HEK293 (cell line): ENCODE data around the gene DSCAM.

ENCODE experiments used
- CTCF ChIA-PET: fragments of 350-600 bp; formaldehyde crosslinking; extraction: SDS; loops from one replicate; lab custom pipeline; 2021; ENCODE audit warnings: antibody characterized with exemption; lab: Yijun Ruan, JAX
- POLR2A ChIA-PET: fragments of 300-600 bp; formaldehyde crosslinking; extraction: SDS; loops from one replicate; lab custom pipeline; 2020; ENCODE audit warnings: antibody characterized with exemption, inconsistent platforms; lab: Yijun Ruan, JAX
- H3K27ac ChIP-seq: fragments of 200-500 bp; sonication (Bioruptor generic); 2 replicates; pipeline ENCODE4 v1.5.1; 2014; ENCODE audit warnings: low read depth, low read length, control low read depth, inconsistent platforms; ENCODE audit errors: extremely low read depth
- H3K36me3 ChIP-seq, 2 experiments: fragments of 200-500 bp in 1 of 2; sonication (Bioruptor generic) in 1 of 2; 1 replicate in 1 of 2; 2 replicates in 1 of 2; pipeline ENCODE4 v1.5.1; 2014 to 2017; ENCODE audit warnings: inconsistent platforms in 2 of 2, low read length in 2 of 2; ENCODE audit not compliant: control insufficient read depth in 2 of 2, insufficient read depth in 1 of 2
- H3K4me1 ChIP-seq: fragments of 200-500 bp; sonication (Bioruptor generic); 2 replicates; pipeline ENCODE4 v1.5.1; 2014; ENCODE audit warnings: mild to moderate bottlenecking, low read length, inconsistent platforms; ENCODE audit not compliant: control insufficient read depth, insufficient read depth
- H3K4me3 ChIP-seq: 2 replicates; pipeline ENCODE4 v1.5.1; 2011; ENCODE audit warnings: low read depth, mild to moderate bottlenecking, control low read depth, low read length, moderate library complexity
- H3K9me3 ChIP-seq: fragments of 200-500 bp; sonication (Bioruptor generic); 2 replicates; pipeline ENCODE4 v1.5.1; 2014; ENCODE audit warnings: low read depth, low read length, inconsistent platforms; ENCODE audit not compliant: control insufficient read depth, insufficient read depth
- FEZF1 ChIP-seq: fragments of 450-650 bp; formaldehyde crosslinking; IDR thresholded peaks from 2 replicates; pipeline ENCODE4 v1.5.1; 2016; ENCODE audit warnings: missing biosample characterization, missing genetic modification characterization
- OSR2 ChIP-seq: fragments of 450-650 bp; formaldehyde crosslinking; IDR thresholded peaks from 2 replicates; pipeline ENCODE4 v1.5.1; 2016; ENCODE audit warnings: missing biosample characterization, missing genetic modification characterization
- PBX3 ChIP-seq: sonication (generic); formaldehyde crosslinking; IDR thresholded peaks from 2 replicates; pipeline ENCODE4 v1.8.1; 2022; ENCODE audit warnings: mild to moderate bottlenecking, moderate library complexity, missing genetic modification reagents
- REPIN1 ChIP-seq: fragments of 450-650 bp; formaldehyde crosslinking; IDR thresholded peaks from 2 replicates; pipeline ENCODE4 v1.5.1; 2017; ENCODE audit warnings: missing biosample characterization, missing genetic modification characterization, low read depth
- SP7 ChIP-seq: fragments of 450-650 bp; formaldehyde crosslinking; IDR thresholded peaks from 2 replicates; pipeline ENCODE4 v1.5.1; 2016; ENCODE audit warnings: missing biosample characterization, missing genetic modification characterization
- ZBTB1 ChIP-seq: fragments of 450-650 bp; formaldehyde crosslinking; IDR thresholded peaks from 2 replicates; pipeline ENCODE4 v1.5.1; 2016; ENCODE audit warnings: missing biosample characterization, missing genetic modification characterization
- ZBTB44 ChIP-seq: fragments of 450-650 bp; IDR thresholded peaks from 2 replicates; pipeline ENCODE4 v1.5.1; 2018; ENCODE audit warnings: missing biosample characterization, mild to moderate bottlenecking, missing genetic modification characterization
- ZFP3 ChIP-seq: fragments of 450-650 bp; formaldehyde crosslinking; IDR thresholded peaks from 2 replicates; pipeline ENCODE4 v1.5.1; 2016; ENCODE audit warnings: low read depth, missing biosample characterization, missing genetic modification characterization
- ZNF10 ChIP-seq: fragments of 450-650 bp; formaldehyde crosslinking; IDR thresholded peaks from 2 replicates; pipeline ENCODE4 v1.5.1; 2017; ENCODE audit warnings: missing biosample characterization, missing genetic modification characterization
- ZNF266 ChIP-seq: fragments of 450-650 bp; formaldehyde crosslinking; IDR thresholded peaks from 2 replicates; pipeline ENCODE4 v1.5.1; 2016; ENCODE audit warnings: missing biosample characterization, missing genetic modification characterization, low read depth
- ZNF423 ChIP-seq: fragments of 450-650 bp; formaldehyde crosslinking; IDR thresholded peaks from 2 replicates; pipeline ENCODE4 v1.5.1; 2016; ENCODE audit warnings: missing biosample characterization, missing genetic modification characterization
- ZNF449 ChIP-seq: fragments of 450-650 bp; formaldehyde crosslinking; IDR thresholded peaks from 2 replicates; pipeline ENCODE4 v1.5.1; 2017; ENCODE audit warnings: missing biosample characterization, mild to moderate bottlenecking, missing genetic modification characterization, moderate library complexity
- ZNF473 ChIP-seq: fragments of 450-650 bp; formaldehyde crosslinking; IDR thresholded peaks from 2 replicates; pipeline ENCODE4 v1.5.1; 2017; ENCODE audit warnings: missing biosample characterization, missing genetic modification characterization
- ZNF514 ChIP-seq: fragments of 450-650 bp; formaldehyde crosslinking; IDR thresholded peaks from 2 replicates; pipeline ENCODE4 v1.5.1; 2016; ENCODE audit warnings: missing biosample characterization, missing genetic modification characterization
- ZNF529 ChIP-seq: fragments of 450-650 bp; formaldehyde crosslinking; IDR thresholded peaks from 2 replicates; pipeline ENCODE4 v1.5.1; 2017; ENCODE audit warnings: missing genetic modification characterization, missing biosample characterization; ENCODE audit not compliant: insufficient replicate concordance
- ZNF621 ChIP-seq: fragments of 450-650 bp; formaldehyde crosslinking; IDR thresholded peaks from 2 replicates; pipeline ENCODE4 v1.5.1; 2017; ENCODE audit warnings: missing biosample characterization, missing genetic modification characterization
- ZNF624 ChIP-seq: fragments of 450-650 bp; formaldehyde crosslinking; IDR thresholded peaks from 2 replicates; pipeline ENCODE4 v1.5.1; 2017; ENCODE audit warnings: missing biosample characterization, missing genetic modification characterization
- ZNF645 ChIP-seq: fragments of 450-650 bp; formaldehyde crosslinking; IDR thresholded peaks from 2 replicates; pipeline ENCODE4; 2016; ENCODE audit warnings: missing biosample characterization, missing genetic modification characterization
- ZNF654 ChIP-seq: fragments of 450-650 bp; formaldehyde crosslinking; IDR thresholded peaks from 2 replicates; pipeline ENCODE4 v1.5.1; 2016; ENCODE audit warnings: low read depth, missing biosample characterization, missing genetic modification characterization
- ZNF660 ChIP-seq: fragments of 450-650 bp; IDR thresholded peaks from 2 replicates; pipeline ENCODE4 v1.5.1; 2018; ENCODE audit warnings: missing biosample characterization, mild to moderate bottlenecking, missing genetic modification characterization
- ZNF677 ChIP-seq: fragments of 450-650 bp; IDR thresholded peaks from 2 replicates; pipeline ENCODE4 v1.5.0; 2018; ENCODE audit warnings: missing biosample characterization, mild to moderate bottlenecking, missing genetic modification characterization, moderate library complexity
- ZNF701 ChIP-seq: fragments of 450-650 bp; formaldehyde crosslinking; IDR thresholded peaks from 2 replicates; pipeline ENCODE4 v1.5.1; 2016; ENCODE audit warnings: missing biosample characterization, missing genetic modification characterization
- ZNF830 ChIP-seq: fragments of 450-650 bp; IDR thresholded peaks from 2 replicates; pipeline ENCODE4 v1.5.0; 2018; ENCODE audit warnings: missing biosample characterization, missing genetic modification characterization, low read depth, mild to moderate bottlenecking, moderate library complexity
- ZNF843 ChIP-seq: fragments of 450-650 bp; formaldehyde crosslinking; IDR thresholded peaks from 2 replicates; pipeline ENCODE4 v1.5.1; 2016; ENCODE audit warnings: missing biosample characterization, missing genetic modification characterization
- ZSCAN4 ChIP-seq: fragments of 450-650 bp; formaldehyde crosslinking; IDR thresholded peaks from 2 replicates; pipeline ENCODE4 v1.5.1; 2017; ENCODE audit warnings: missing biosample characterization, missing genetic modification characterization

Gene DSCAM

GRCh38 chr21:40200126-40200525 lies 646.8 kb downstream of the DSCAM start:
- Histone ChIP-seq H3K4me3 (no peak overlapping the region), H3K4me1 (no peaks in the 10 kb centered on the region), H3K36me3 (no peaks in the 10 kb centered on the region), H3K27ac (no peak overlapping the region), H3K9me3 (no peaks in the 10 kb centered on the region)
- CTCF ChIA-PET = no interaction called here
- POLR2A ChIA-PET = no interaction called here
- no peak for TF ChIP-seq ZSCAN4 (tag by site-specific recombination)
- TF ChIP-seq REPIN1 (tag by site-specific recombination) = no peak
- TF ChIP-seq OSR2 (tag by site-specific recombination) = no peak
- no peak for TF ChIP-seq ZNF624 (tag by site-specific recombination)
- no peak for TF ChIP-seq PBX3 (CRISPR knock-in tag)
- no peak for TF ChIP-seq ZNF701
- no peak for TF ChIP-seq ZFP3 (tag by site-specific recombination)
- TF ChIP-seq ZNF473 = no peak
- TF ChIP-seq ZNF449 (tag by site-specific recombination) = no peak
- TF ChIP-seq ZNF843 (tag by site-specific recombination) = no peak
- no peak for TF ChIP-seq ZBTB1 (tag by site-specific recombination)
- TF ChIP-seq ZNF621 (tag by site-specific recombination) = no peak

- ChIA-PET CTCF (interaction anchor here (0.7 to 1.1 kb wide), 2 partner anchors 18 to 553 kb away, joined by 4 read pairs; no protein-coding TSS in a partner anchor), POLR2A (no interaction called here)
- no peaks in the 10 kb centered on the region for H3K36me3 ChIP-seq
- no peaks in the 10 kb centered on the region for H3K4me1 ChIP-seq
- H3K9me3 ChIP-seq = no peaks in the 10 kb centered on the region
- H3K4me3 ChIP-seq = no peak overlapping the region
- TF ChIP-seq ZNF621 (tag by site-specific recombination) (no peak), FEZF1 (no peak), SP7 (tag by site-specific recombination) (no peak), ZNF529 (no peak), ZNF423 (tag by site-specific recombination) (no peak), ZNF677 (no peak), ZNF654 (tag by site-specific recombination) (no peak), ZNF266 (tag by site-specific recombination) (no peak), ZNF645 (tag by site-specific recombination) (no peak), ZNF660 (tag by site-specific recombination) (no peak), ZBTB44 (tag by site-specific recombination) (no peak), ZNF514 (tag by site-specific recombination) (no peak), ZNF830 (tag by site-specific recombination) (no peak), ZNF10 (no peak)
- H3K27ac ChIP-seq = no peak overlapping the region
Observed at GRCh38 chr21:40194185-40194980, 652.6 kb downstream of the DSCAM start.
